Coronary artery (tissue), 2 donors: ENCODE data around the gene IL24.

Experiments used
- DNase-seq: peaks from one replicate; pipeline ENCODE4 v3.0.0-alpha.2; 2017; ENCODE audit warnings: low spot score
- H3K27ac ChIP-seq, 2 donors: fragments of 200-600 bp; sonication (generic); one replicate each; pipeline ENCODE4 v1.5.1; 2016 to 2019
- H3K4me3 ChIP-seq: fragments of 200-600 bp; sonication (generic); 2 replicates; pipeline ENCODE4 v1.5.1; 2016; ENCODE audit warnings: mild to moderate bottlenecking, moderate library complexity
- CTCF ChIP-seq: fragments of 200-600 bp; sonication (generic); IDR thresholded peaks from one replicate; pipeline ENCODE4 v1.5.1; 2019; ENCODE audit warnings: antibody characterized with exemption

Gene IL24

GRCh38 chr1:206896261-206896660 lies 982 bp upstream of the IL24 start:
- H3K4me3 ChIP-seq: no peak overlapping the region
- no peak for TF ChIP-seq CTCF
- no peak overlapping the region for H3K27ac ChIP-seq
- no peak for DNase-seq

- no peak for DNase-seq
- H3K27ac ChIP-seq: no peak overlapping the region
Observed at GRCh38 chr1:206898089-206898914, 1.1 kb downstream of the IL24 start.

GRCh38 chr1:206898915-206899431 lies 1.7 kb downstream of the IL24 start:
- H3K4me3 ChIP-seq: no peak overlapping the region
- no peak overlapping the region for H3K27ac ChIP-seq
- DNase-seq: no peak
- TF ChIP-seq CTCF: no peak

More at GRCh38 chr1:206898089-206898914, 1.1 kb downstream of the IL24 start:
- no peak overlapping the region for H3K4me3 ChIP-seq
- no peak for TF ChIP-seq CTCF

GRCh38 chr1:206899717-206900116 lies 2.5 kb downstream of the IL24 start:
- TF ChIP-seq CTCF: no peak
- Histone ChIP-seq H3K4me3 (no peak overlapping the region), H3K27ac (no peak overlapping the region)
- DNase-seq: no peak

GRCh38 chr1:206900149-206900548 lies 2.9 kb downstream of the IL24 start:
- no peak for DNase-seq
- TF ChIP-seq CTCF: no peak
- Histone ChIP-seq H3K4me3 (no peak overlapping the region), H3K27ac (no peak overlapping the region)

GRCh38 chr1:206901944-206902343 lies 4.7 kb downstream of the IL24 start:
- TF ChIP-seq CTCF: no peak
- no peak overlapping the region for H3K4me3 ChIP-seq
- DNase-seq: no peak
- no peak overlapping the region for H3K27ac ChIP-seq

GRCh38 chr1:206902702-206903101 lies 5.5 kb downstream of the IL24 start:
- no peak for DNase-seq
- H3K27ac ChIP-seq: no peak overlapping the region
- no peak overlapping the region for H3K4me3 ChIP-seq
- TF ChIP-seq CTCF: no peak
